OCI-LY1 (cell line): ENCODE data around the gene KLC1.
A peak's percentile ranks its signal among the peaks of the same experiment; 100 is the strongest.

Source experiments
- CTCF ChIP-seq: fragments of 200-600 bp; sonication (generic), shearing (Covaris generic); IDR thresholded peaks from 2 replicates; pipeline ENCODE4 v1.5.1; 2017; ENCODE audit warnings: mild to moderate bottlenecking, antibody characterized with exemption, low read length, moderate library complexity, mixed read lengths
- EZH2 ChIP-seq: fragments of 200-600 bp; sonication (generic), shearing (Covaris generic); IDR thresholded peaks from 2 replicates; pipeline ENCODE4 v1.8.0; 2017; ENCODE audit warnings: borderline replicate concordance, mixed run types, mild to moderate bottlenecking, antibody characterized with exemption, low read length, moderate library complexity, mixed read lengths

- TF ChIP-seq CTCF (peak; percentile 46; the same call in 1 of the 2 replicates), EZH2 (no peak)
Observed at GRCh38 chr14:103606963-103607668, 21.9 kb upstream of the KLC1 start.
